Activated T-cell treated with anti-CD3 and anti-CD28 coated beads for 4 hours (primary cell): ENCODE results near the gene FITM2.

ENCODE experiments used
- DNase-seq: peaks from one replicate; pipeline ENCODE4 v3.0.0-alpha.2; 2020

Gene FITM2

GRCh38 chr20:44279228-44279627 lies 31.8 kb downstream of the FITM2 start:
- no peak for DNase-seq

GRCh38 chr20:44274303-44275017 lies 36.5 kb downstream of the FITM2 start:
- no peak for DNase-seq

GRCh38 chr20:44273231-44274215 lies 37.5 kb downstream of the FITM2 start:
- DNase-seq, result no peak

GRCh38 chr20:44271915-44272663 lies 38.9 kb downstream of the FITM2 start:
- DNase-seq, result no peak

GRCh38 chr20:44268802-44269201 lies 42.2 kb downstream of the FITM2 start:
- DNase-seq, result no peak

GRCh38 chr20:44264287-44264686 lies 46.7 kb downstream of the FITM2 start:
- no peak for DNase-seq

GRCh38 chr20:44258226-44258890 lies 52.6 kb downstream of the FITM2 start:
- DNase-seq, result no peak

GRCh38 chr20:44256961-44257360 lies 54.0 kb downstream of the FITM2 start:
- no peak for DNase-seq

GRCh38 chr20:44255942-44256341 lies 55.1 kb downstream of the FITM2 start:
- DNase-seq, result no peak

- DNase-seq, result no peak
Observed at GRCh38 chr20:44254073-44254472, 56.9 kb downstream of the FITM2 start.

GRCh38 chr20:44253528-44253927 lies 57.5 kb downstream of the FITM2 start:
- DNase-seq, result no peak
